ENCODE results near the gene TRIM37.
A peak's percentile ranks its signal among the peaks of the same experiment; 100 is the strongest.

The TRIM37 gene

DNA sequence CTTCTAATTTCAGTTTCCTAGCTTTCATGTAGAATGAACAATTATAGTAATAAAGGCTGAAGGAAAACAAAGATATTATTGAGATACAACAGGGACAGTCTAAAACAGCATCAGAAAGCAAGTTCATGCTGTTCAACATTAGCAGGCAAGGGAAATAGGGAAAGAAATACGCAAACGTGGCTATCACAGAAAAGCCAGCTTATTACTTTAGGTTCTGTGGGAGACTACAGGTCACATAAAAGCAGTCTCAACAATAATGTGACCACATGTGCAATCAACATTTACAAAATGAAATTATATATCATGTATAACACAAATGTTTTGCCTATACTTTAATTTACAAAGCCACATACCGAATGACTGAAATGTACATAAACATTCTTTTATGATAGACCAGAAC lies 4.9 kb upstream of the TRIM37 start:
- no peak overlapping the region for H3K27ac ChIP-seq (ENCODE audit: low read depth, low read length)
- peaks cover 55% of the 10 kb centered on the region for H3K79me2 ChIP-seq (ENCODE audit: insufficient read depth, low read length)
- no peaks in the 10 kb centered on the region for H3K9me3 ChIP-seq (ENCODE audit: insufficient read depth, low read length)
- peaks cover 40% of the 10 kb centered on the region for H3F3A ChIP-seq (ENCODE audit: insufficient read depth)
- no peaks in the 10 kb centered on the region for H4K20me1 ChIP-seq (ENCODE audit: low read depth, low read length)
- H3K4me2 ChIP-seq (ENCODE audit: low read depth, low read length, poor library complexity, severe bottlenecking), result peak overlapping the region; percentile 26
- no peak overlapping the region for H3K4me3 ChIP-seq (ENCODE audit: insufficient read depth, low read length, poor library complexity, severe bottlenecking)
- no peak overlapping the region for H2AFZ ChIP-seq (ENCODE audit: low read depth, low read length, severe bottlenecking)
- peaks cover 21% of the 10 kb centered on the region for H3K36me3 ChIP-seq (ENCODE audit: low read length)
- no peaks in the 10 kb centered on the region for H3K27me3 ChIP-seq (ENCODE audit: low read length)
- H3K9ac ChIP-seq (ENCODE audit: low read length), result no peak overlapping the region
- H3K9me2 ChIP-seq (replicated peaks; ENCODE audit: insufficient read depth, low read length), result no peaks in the 10 kb centered on the region
- no peak for TF ChIP-seq EZH2phosphoT487 (conservative IDR thresholded peaks at IDR 0.05; ENCODE audit: low read length)
- TF ChIP-seq, protein P1, sequence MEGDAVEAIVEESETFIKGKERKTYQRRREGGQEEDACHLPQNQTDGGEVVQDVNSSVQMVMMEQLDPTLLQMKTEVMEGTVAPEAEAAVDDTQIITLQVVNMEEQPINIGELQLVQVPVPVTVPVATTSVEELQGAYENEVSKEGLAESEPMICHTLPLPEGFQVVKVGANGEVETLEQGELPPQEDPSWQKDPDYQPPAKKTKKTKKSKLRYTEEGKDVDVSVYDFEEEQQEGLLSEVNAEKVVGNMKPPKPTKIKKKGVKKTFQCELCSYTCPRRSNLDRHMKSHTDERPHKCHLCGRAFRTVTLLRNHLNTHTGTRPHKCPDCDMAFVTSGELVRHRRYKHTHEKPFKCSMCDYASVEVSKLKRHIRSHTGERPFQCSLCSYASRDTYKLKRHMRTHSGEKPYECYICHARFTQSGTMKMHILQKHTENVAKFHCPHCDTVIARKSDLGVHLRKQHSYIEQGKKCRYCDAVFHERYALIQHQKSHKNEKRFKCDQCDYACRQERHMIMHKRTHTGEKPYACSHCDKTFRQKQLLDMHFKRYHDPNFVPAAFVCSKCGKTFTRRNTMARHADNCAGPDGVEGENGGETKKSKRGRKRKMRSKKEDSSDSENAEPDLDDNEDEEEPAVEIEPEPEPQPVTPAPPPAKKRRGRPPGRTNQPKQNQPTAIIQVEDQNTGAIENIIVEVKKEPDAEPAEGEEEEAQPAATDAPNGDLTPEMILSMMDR (IDR thresholded peaks at IDR 0.05; ENCODE audit: insufficient read depth, low read length, poor library complexity, severe bottlenecking), result no peak

DNA sequence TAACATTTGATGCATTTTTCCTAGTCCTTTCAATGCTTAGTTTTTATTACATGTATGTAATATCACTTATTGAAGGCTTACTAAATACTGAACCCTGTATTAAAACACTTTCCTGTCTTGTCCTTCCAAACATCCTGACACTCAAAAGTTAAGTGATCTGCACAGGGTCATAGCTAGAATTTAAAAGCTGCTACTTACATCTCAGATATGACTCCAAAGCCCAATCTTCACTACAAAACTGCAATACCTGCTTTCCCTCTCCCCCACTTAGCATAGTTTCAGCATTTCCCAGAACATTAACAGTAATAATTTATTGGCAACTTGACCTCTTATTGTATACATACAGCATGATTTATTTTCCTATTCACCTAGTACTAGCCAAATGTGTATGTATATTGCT lies 4.3 kb upstream of the TRIM37 start:
- H3K4me2 ChIP-seq (ENCODE audit: low read depth, low read length, poor library complexity, severe bottlenecking), result peak overlapping the region; percentile 26
- TF ChIP-seq, protein P1 (IDR thresholded peaks at IDR 0.05; ENCODE audit: insufficient read depth, low read length, poor library complexity, severe bottlenecking), result no peak
- no peak for TF ChIP-seq EZH2phosphoT487 (conservative IDR thresholded peaks at IDR 0.05; ENCODE audit: low read length)
- no peak overlapping the region for H3K4me3 ChIP-seq (ENCODE audit: insufficient read depth, low read length, poor library complexity, severe bottlenecking)
- H4K20me1 ChIP-seq (ENCODE audit: low read depth, low read length), result no peaks in the 10 kb centered on the region
- H3K9me3 ChIP-seq (ENCODE audit: insufficient read depth, low read length), result no peaks in the 10 kb centered on the region
- H3K36me3 ChIP-seq (ENCODE audit: low read length), result peaks cover 18% of the 10 kb centered on the region
- H3K27me3 ChIP-seq (ENCODE audit: low read length), result no peaks in the 10 kb centered on the region
- peaks cover 40% of the 10 kb centered on the region for H3F3A ChIP-seq (ENCODE audit: insufficient read depth)
- H2AFZ ChIP-seq (ENCODE audit: low read depth, low read length, severe bottlenecking), result no peak overlapping the region
- H3K27ac ChIP-seq (ENCODE audit: low read depth, low read length), result no peak overlapping the region; the same call in 1 of the 2 replicates
- H3K9me2 ChIP-seq (replicated peaks; ENCODE audit: insufficient read depth, low read length), result no peaks in the 10 kb centered on the region
- H3K79me2 ChIP-seq (ENCODE audit: insufficient read depth, low read length), result peaks cover 60% of the 10 kb centered on the region
- no peak overlapping the region for H3K9ac ChIP-seq (ENCODE audit: low read length)

DNA sequence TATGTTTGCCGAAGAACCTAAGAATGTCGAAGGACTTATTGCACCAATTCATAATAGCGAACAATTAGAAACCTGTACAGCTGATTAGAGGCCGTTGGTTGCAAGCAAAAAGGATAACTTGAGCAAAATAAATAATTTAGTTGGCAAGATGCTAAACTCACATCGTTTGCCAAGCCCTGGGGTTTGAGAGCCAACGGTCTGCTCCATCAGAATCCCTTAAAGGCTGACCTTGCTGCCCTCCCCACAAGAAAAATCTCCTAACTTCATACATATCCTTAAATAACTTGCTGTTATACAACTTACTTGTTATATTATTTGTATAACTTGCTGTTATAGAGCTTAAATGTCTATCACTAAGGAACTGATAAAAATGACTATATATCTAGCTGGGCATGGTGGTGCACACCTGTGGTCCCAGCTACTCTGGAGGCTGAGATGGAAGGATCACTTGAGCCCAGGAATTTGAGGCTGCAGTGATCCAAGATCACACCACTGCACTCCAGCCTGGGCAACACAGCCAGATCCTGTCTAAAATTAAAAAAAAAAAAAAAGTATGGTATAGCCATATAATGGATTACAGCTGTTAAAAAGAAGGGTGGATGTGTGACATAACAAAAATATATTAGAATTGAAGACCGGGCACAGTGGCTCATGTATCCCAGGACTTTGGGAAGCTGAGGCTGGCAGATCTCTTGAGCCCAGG lies 1.9 kb upstream of the TRIM37 start:
- Histone ChIP-seq H3K27me3 (ENCODE audit: low read length) (no peaks in the 10 kb centered on the region), H3K79me2 (ENCODE audit: insufficient read depth, low read length) (peaks cover 66% of the 10 kb centered on the region), H3K36me3 (ENCODE audit: low read length) (peaks cover 15% of the 10 kb centered on the region), H3F3A (ENCODE audit: insufficient read depth) (peaks cover 45% of the 10 kb centered on the region), H3K27ac (ENCODE audit: low read depth, low read length) (no peak overlapping the region), H3K9me2 (replicated peaks; ENCODE audit: insufficient read depth, low read length) (no peaks in the 10 kb centered on the region), H3K9ac (ENCODE audit: low read length) (peak overlapping the region; percentile 70; the same call in 1 of the 2 replicates), H2AFZ (ENCODE audit: low read depth, low read length, severe bottlenecking) (no peak overlapping the region), H3K9me3 (ENCODE audit: insufficient read depth, low read length) (no peaks in the 10 kb centered on the region), H4K20me1 (ENCODE audit: low read depth, low read length) (peaks cover 10% of the 10 kb centered on the region; the same call in 1 of the 2 replicates), H3K4me3 (ENCODE audit: insufficient read depth, low read length, poor library complexity, severe bottlenecking) (peak overlapping the region; percentile 68), H3K4me2 (ENCODE audit: low read depth, low read length, poor library complexity, severe bottlenecking) (peak overlapping the region; percentile 97)
- no peak for TF ChIP-seq EZH2phosphoT487 (conservative IDR thresholded peaks at IDR 0.05; ENCODE audit: low read length)
- TF ChIP-seq, protein P1 (IDR thresholded peaks at IDR 0.05; ENCODE audit: insufficient read depth, low read length, poor library complexity, severe bottlenecking), result no peak

Data from SU-DHL-6 (cell line).